GM19099 (cell line): ENCODE results near the gene GPX4.

ENCODE experiments used
- POLR2A ChIP-seq: IDR thresholded peaks from 3 replicates; pipeline ENCODE4 v1.6.1; 2011; ENCODE audit warnings: low read depth; ENCODE audit not compliant: insufficient read length; ENCODE audit errors: extremely low read depth

The GPX4 gene

GRCh38 chr19:1087813-1088415 is 15.9 kb upstream of the GPX4 start:
- no peak for TF ChIP-seq POLR2A

- TF ChIP-seq POLR2A: no peak
Observed at GRCh38 chr19:1088416-1089010, 15.3 kb upstream of the GPX4 start.

- TF ChIP-seq POLR2A: no peak
Observed at GRCh38 chr19:1089126-1089771, 14.5 kb upstream of the GPX4 start.

GRCh38 chr19:1089891-1090290 is 13.9 kb upstream of the GPX4 start:
- no peak for TF ChIP-seq POLR2A

GRCh38 chr19:1090731-1091543 is 12.9 kb upstream of the GPX4 start:
- TF ChIP-seq POLR2A: no peak

- TF ChIP-seq POLR2A: no peak
Observed at GRCh38 chr19:1091544-1092175, 12.1 kb upstream of the GPX4 start.

GRCh38 chr19:1093330-1093729 is 10.5 kb upstream of the GPX4 start:
- TF ChIP-seq POLR2A: no peak

GRCh38 chr19:1093811-1094553 is 9.8 kb upstream of the GPX4 start:
- TF ChIP-seq POLR2A: no peak

- no peak for TF ChIP-seq POLR2A
Observed at GRCh38 chr19:1094655-1094977, 9.2 kb upstream of the GPX4 start.

- TF ChIP-seq POLR2A: peak; percentile 86
Observed at GRCh38 chr19:1094978-1095701, 8.7 kb upstream of the GPX4 start, which contains the start of gene POLR2E. Gene POLR2E (minus strand): TSS chr19:1095375. CDS start chr19:1095315, 60 bp downstream.

GRCh38 chr19:1097810-1098176 is 6.0 kb upstream of the GPX4 start:
- no peak for TF ChIP-seq POLR2A

- TF ChIP-seq POLR2A: no peak
Observed at GRCh38 chr19:1098177-1099051, 5.4 kb upstream of the GPX4 start.

GRCh38 chr19:1101337-1101698 is 2.5 kb upstream of the GPX4 start:
- no peak for TF ChIP-seq POLR2A
